ENCODE results near the gene KREMEN2. TPM values are rescaled to one million over a fixed set of nuclear protein-coding genes. Genes with fewer than 3 reads are reported as not detected.
"Not testable (repeated sequence)": the region's sequence is repeated elsewhere in the genome, so short reads cannot be mapped to it uniquely, and the experiment has no call there.

KREMEN2 gene
- total and polyA plus RNA-seq, 9 of the 15 experiments (the other 6 are each of a cell fraction or from before 2014, with no cell fraction given) = 0.04 to 7.7 (median 1.5) TPM; not detected in 1

GRCh38 chr16:2943716-2944115 is 20.4 kb upstream of the KREMEN2 start:
- H3K79me2 ChIP-seq (ENCODE audit: control insufficient read depth, insufficient read depth, low read length); H3K9me3 ChIP-seq (replicated peaks; ENCODE audit: control insufficient read depth, insufficient read depth, low read depth, low read length); H3K4me3 ChIP-seq; FAIRE-seq; intact Hi-C loops (cut with micrococcal nuclease); H3K9me1 ChIP-seq (ENCODE audit: control insufficient read depth, insufficient read depth, low read length); H3K27me3 ChIP-seq (ENCODE audit: control insufficient read depth in 2 of 2, insufficient read depth in 2 of 2, low read length in 2 of 2); H3K4me2 ChIP-seq (ENCODE audit: insufficient read depth, low read length); CTCF ChIA-PET (ENCODE audit: low intra/inter-chr PET ratio); in situ Hi-C loops (cut with MboI); H3K9ac ChIP-seq (ENCODE audit: insufficient read depth in 1 of 2, low read depth in 2 of 2, low read length in 2 of 2); H4K20me1 ChIP-seq (replicated peaks; ENCODE audit: control insufficient read depth, insufficient read depth, low read length); BruUV-seq (replicated peaks); ATAC-seq; H3K4me1 ChIP-seq (replicated peaks in 1 of 2; ENCODE audit: control insufficient read depth in 2 of 2, insufficient read depth in 2 of 2, low read length in 2 of 2); H2AFZ ChIP-seq (ENCODE audit: low read depth, low read length); H3K27ac ChIP-seq (ENCODE audit: extremely low read depth, low read depth, low read length); DNase-seq (ENCODE audit: extremely low read depth in 1 of 4, low spot score in 3 of 4): not testable (repeated sequence)
- TF ChIP-seq ZNF121 (CRISPR knock-in tag; conservative IDR thresholded peaks at IDR 0.05) = peak; percentile 66
- POLR2A ChIA-PET = interaction anchor here (0.8 to 1.1 kb wide), 2 partner anchors 12 to 22 kb away, joined by 3 read pairs; no protein-coding TSS in a partner anchor
- WGBS (ENCODE audit: insufficient coverage, low coverage, missing lambda C conversion rate) = 94% methylated on average over 12 of the region's 12 CpGs
- peaks cover 29% of the 10 kb centered on the region; the same call in 2 of the 3 replicates for H3K36me3 ChIP-seq (ENCODE audit: control insufficient read depth, insufficient read depth, low read length)

GRCh38 chr16:2946649-2947048 is 17.4 kb upstream of the KREMEN2 start:
- FAIRE-seq (peak; percentile 44), ATAC-seq (no peak), DNase-seq (ENCODE audit: extremely low read depth in 1 of 4, low spot score in 3 of 4) (no peak)
- Histone ChIP-seq H3K4me2 (ENCODE audit: insufficient read depth, low read length) (no peak overlapping the region), H3K9me3 (replicated peaks; ENCODE audit: control insufficient read depth, insufficient read depth, low read depth, low read length) (no peaks in the 10 kb centered on the region), H3K27ac (ENCODE audit: extremely low read depth, low read depth, low read length) (no peak overlapping the region), H3K9ac (ENCODE audit: insufficient read depth in 1 of 2, low read depth in 2 of 2, low read length in 2 of 2) (no peak overlapping the region), H3K9me1 (ENCODE audit: control insufficient read depth, insufficient read depth, low read length) (no peaks in the 10 kb centered on the region), H3K79me2 (ENCODE audit: control insufficient read depth, insufficient read depth, low read length) (no peaks in the 10 kb centered on the region), H3K4me1 (replicated peaks in 1 of 2; ENCODE audit: control insufficient read depth in 2 of 2, insufficient read depth in 2 of 2, low read length in 2 of 2) (peaks cover 0 to 22% of the 10 kb centered on the region in 2 experiments; a peak in 3 of 5 replicates), H2AFZ (ENCODE audit: low read depth, low read length) (no peak overlapping the region), H4K20me1 (replicated peaks; ENCODE audit: control insufficient read depth, insufficient read depth, low read length) (0 out of 2 replicates have a peak, but pooled peaks cover 10% of the 10 kb centered on the region), H3K36me3 (ENCODE audit: control insufficient read depth, insufficient read depth, low read length) (peaks cover 9% of the 10 kb centered on the region; the same call in 2 of the 3 replicates), H3K4me3 (no peak overlapping the region), H3K27me3 (ENCODE audit: control insufficient read depth in 2 of 2, insufficient read depth in 2 of 2, low read length in 2 of 2) (peaks cover 0 to 7% of the 10 kb centered on the region in 2 experiments; a peak in 1 of 5 replicates)
- in situ Hi-C loops (cut with MboI) = no loop called here
- BruUV-seq (replicated peaks) = no TSS peak
- ChIA-PET POLR2A (no interaction called here), CTCF (ENCODE audit: low intra/inter-chr PET ratio) (no interaction called here)
- intact Hi-C loops (cut with micrococcal nuclease) = no loop called here
- TF ChIP-seq CEBPB (tag; IDR thresholded peaks at IDR 0.05) (no peak), ZBTB17 (CRISPR knock-in tag; IDR thresholded peaks at IDR 0.05) (no peak), ESRRA (IDR thresholded peaks at IDR 0.05; ENCODE audit: borderline replicate concordance, low read depth) (no peak), SMAD4 (CRISPR knock-in tag; conservative IDR thresholded peaks at IDR 0.05) (no peak)
- WGBS (ENCODE audit: insufficient coverage, low coverage, missing lambda C conversion rate) = 83% methylated on average over 4 of the region's 4 CpGs

Data from K562 (cell line).